Peyer's patch (tissue), 4 donors: Measurements from ENCODE around the gene NOP14.

Experiments used
- CTCF ChIP-seq, 6 experiments: fragments of 450-650 bp in 4 of 6; fragments of 200-600 bp in 2 of 6; sonication (generic) in 1 of 6; IDR thresholded peaks; one replicate each; pipeline ENCODE4 v1.5.1; 2017 to 2019; ENCODE audit warnings: antibody characterized with exemption in 6 of 6, mild to moderate bottlenecking in 3 of 6, moderate library complexity in 1 of 6
- POLR2A ChIP-seq, 2 donors: fragments of 450-650 bp; IDR thresholded peaks; one replicate each; pipeline ENCODE4 v1.5.1; 2017; ENCODE audit warnings: antibody characterized with exemption in 2 of 2, mild to moderate bottlenecking in 2 of 2, moderate library complexity in 2 of 2

DNA sequence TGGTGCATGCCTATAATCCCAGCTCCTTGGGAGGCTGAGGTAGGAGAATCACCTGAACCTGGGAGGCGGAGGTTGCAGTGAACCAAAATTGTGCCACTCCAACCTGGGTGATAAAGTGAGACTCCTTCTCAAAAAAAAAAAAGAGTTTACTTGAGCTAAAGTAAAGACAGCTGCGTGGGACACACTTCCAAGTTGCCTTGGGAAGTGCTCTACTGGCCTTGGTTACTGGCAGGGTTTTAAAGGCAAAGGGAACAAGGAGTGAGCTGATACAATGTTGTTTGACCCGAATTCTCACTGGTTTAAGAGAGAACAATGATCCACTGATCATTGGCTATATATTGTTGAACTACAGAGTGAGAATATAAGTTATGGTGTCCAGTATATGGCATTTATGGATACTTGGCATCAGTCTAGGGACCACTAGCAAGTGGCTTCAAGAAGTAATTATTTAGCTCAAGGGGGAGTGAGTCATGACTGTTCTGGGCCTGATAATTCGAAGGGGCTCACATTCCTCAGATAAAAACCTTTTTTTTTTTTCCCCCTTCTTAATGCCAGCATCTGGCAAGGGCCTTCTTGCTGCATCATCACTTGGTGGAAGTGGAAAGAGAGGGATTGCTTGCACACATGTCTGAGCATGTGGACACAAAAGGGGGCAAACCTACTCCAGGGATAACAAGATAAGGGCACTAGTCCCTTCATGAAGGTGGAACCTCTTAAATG is 32.5 kb upstream of the NOP14 start:
- TF ChIP-seq CTCF (IDR thresholded peaks at IDR 0.05) (no peak), POLR2A (IDR thresholded peaks at IDR 0.05) (no peak)
